ENCODE results near the gene MTMR3. TPM values are rescaled to one million over a fixed set of nuclear protein-coding genes. Genes with fewer than 3 reads are reported as not detected.

MTMR3 gene
- total and polyA plus RNA-seq, 2 experiments from 2014 or later = 12.6 to 22.2 TPM

- H3K9ac ChIP-seq = no peak overlapping the region
- WGBS, 2 experiments (ENCODE audit: low coverage in 1 of 2, low lambda C conversion rate in 2 of 2, missing lambda C conversion rate in 2 of 2) = 62 to 70% methylated on average over 5 of the region's 5 CpGs
Measured at GRCh38 chr22:29871684-29872083, 11.3 kb upstream of the MTMR3 start.

GRCh38 chr22:29872144-29872893 is 10.7 kb upstream of the MTMR3 start:
- 0 out of 2 replicates have a peak, but pooled peaks cover 8% of the 10 kb centered on the region for H3K27me3 ChIP-seq (replicated peaks; ENCODE audit: insufficient read depth)
- no peaks in the 10 kb centered on the region for H3K4me1 ChIP-seq (ENCODE audit: insufficient read depth)
- no peak overlapping the region for H3K27ac ChIP-seq
- no peaks in the 10 kb centered on the region for H3F3A ChIP-seq (ENCODE audit: insufficient read depth)
- H3K9me3 ChIP-seq (ENCODE audit: low read depth) = no peaks in the 10 kb centered on the region
- in situ Hi-C loops (cut with MboI) = no loop called here
- H3K4me3 ChIP-seq = no peak overlapping the region
- H3K9ac ChIP-seq = no peak overlapping the region
- TF ChIP-seq EZH2 (IDR thresholded peaks at IDR 0.05; ENCODE audit: insufficient read depth, poor library complexity, severe bottlenecking) (no peak), EZH2phosphoT487 (IDR thresholded peaks at IDR 0.05; ENCODE audit: insufficient read depth, low read depth) (no peak)
- no peaks in the 10 kb centered on the region for H3K9me2 ChIP-seq (ENCODE audit: insufficient read depth)
- H4K20me1 ChIP-seq (ENCODE audit: insufficient read depth) = no peaks in the 10 kb centered on the region
- no peak overlapping the region for H3K4me2 ChIP-seq (ENCODE audit: unreplicated experiment)
- H3K36me3 ChIP-seq (ENCODE audit: low read depth) = no peaks in the 10 kb centered on the region
- no peaks in the 10 kb centered on the region for H3K79me2 ChIP-seq (ENCODE audit: insufficient read depth)
- 89 to 90% methylated on average over 3 of the region's 3 CpGs for WGBS, 2 experiments (ENCODE audit: low coverage in 1 of 2, low lambda C conversion rate in 2 of 2, missing lambda C conversion rate in 2 of 2)
- no peak for DNase-seq
- no peak overlapping the region for H2AFZ ChIP-seq

More at GRCh38 chr22:29871684-29872083, 11.3 kb upstream of the MTMR3 start:
- H3K4me2 ChIP-seq (ENCODE audit: unreplicated experiment) = no peak overlapping the region
- 0 out of 2 replicates have a peak, but pooled peaks cover 8% of the 10 kb centered on the region for H3K27me3 ChIP-seq (replicated peaks; ENCODE audit: insufficient read depth)
- in situ Hi-C loops (cut with MboI) = no loop called here
- no peaks in the 10 kb centered on the region for H3K9me3 ChIP-seq (ENCODE audit: low read depth)
- no peak for DNase-seq
- H3K79me2 ChIP-seq (ENCODE audit: insufficient read depth) = no peaks in the 10 kb centered on the region
- no peaks in the 10 kb centered on the region for H3K9me2 ChIP-seq (ENCODE audit: insufficient read depth)
- no peak overlapping the region for H3K4me3 ChIP-seq
- H3K4me1 ChIP-seq (ENCODE audit: insufficient read depth) = no peaks in the 10 kb centered on the region
- no peak for TF ChIP-seq EZH2 (IDR thresholded peaks at IDR 0.05; ENCODE audit: insufficient read depth, poor library complexity, severe bottlenecking)
- TF ChIP-seq EZH2phosphoT487 (IDR thresholded peaks at IDR 0.05; ENCODE audit: insufficient read depth, low read depth) = no peak
- no peaks in the 10 kb centered on the region for H3F3A ChIP-seq (ENCODE audit: insufficient read depth)
- no peak overlapping the region for H2AFZ ChIP-seq
- H3K36me3 ChIP-seq (ENCODE audit: low read depth) = no peaks in the 10 kb centered on the region
- H4K20me1 ChIP-seq (ENCODE audit: insufficient read depth) = no peaks in the 10 kb centered on the region
- no peak overlapping the region for H3K27ac ChIP-seq

GRCh38 chr22:29872989-29873388 is 10.0 kb upstream of the MTMR3 start:
- H3K27ac ChIP-seq = no peak overlapping the region
- H3K4me2 ChIP-seq (ENCODE audit: unreplicated experiment) = no peak overlapping the region
- H3K9me2 ChIP-seq (ENCODE audit: insufficient read depth) = no peaks in the 10 kb centered on the region
- H3K27me3 ChIP-seq (replicated peaks; ENCODE audit: insufficient read depth) = 0 out of 2 replicates have a peak, but pooled peaks cover 8% of the 10 kb centered on the region
- DNase-seq = no peak
- H3K9ac ChIP-seq = no peak overlapping the region
- H3K9me3 ChIP-seq (ENCODE audit: low read depth) = no peaks in the 10 kb centered on the region
- peaks cover 2% of the 10 kb centered on the region; the same call in 1 of the 2 replicates for H3K4me1 ChIP-seq (ENCODE audit: insufficient read depth)
- TF ChIP-seq EZH2 (IDR thresholded peaks at IDR 0.05; ENCODE audit: insufficient read depth, poor library complexity, severe bottlenecking) = no peak
- TF ChIP-seq EZH2phosphoT487 (IDR thresholded peaks at IDR 0.05; ENCODE audit: insufficient read depth, low read depth) = no peak
- H3K4me3 ChIP-seq = no peak overlapping the region
- H4K20me1 ChIP-seq (ENCODE audit: insufficient read depth) = no peaks in the 10 kb centered on the region
- H2AFZ ChIP-seq = no peak overlapping the region
- H3K36me3 ChIP-seq (ENCODE audit: low read depth) = no peaks in the 10 kb centered on the region
- WGBS, 2 experiments (ENCODE audit: low coverage in 1 of 2, low lambda C conversion rate in 2 of 2, missing lambda C conversion rate in 2 of 2) = 74 to 83% methylated on average over 5 of the region's 5 CpGs
- no peaks in the 10 kb centered on the region for H3F3A ChIP-seq (ENCODE audit: insufficient read depth)
- H3K79me2 ChIP-seq (ENCODE audit: insufficient read depth) = no peaks in the 10 kb centered on the region
- in situ Hi-C loops (cut with MboI) = no loop called here

- no peak for DNase-seq
- H4K20me1 ChIP-seq (ENCODE audit: insufficient read depth) = no peaks in the 10 kb centered on the region
- no peaks in the 10 kb centered on the region for H3F3A ChIP-seq (ENCODE audit: insufficient read depth)
- 0 out of 2 replicates have a peak, but pooled peaks cover 8% of the 10 kb centered on the region for H3K27me3 ChIP-seq (replicated peaks; ENCODE audit: insufficient read depth)
- H3K4me3 ChIP-seq = no peak overlapping the region
- no peaks in the 10 kb centered on the region for H3K9me3 ChIP-seq (ENCODE audit: low read depth)
- no peak overlapping the region for H2AFZ ChIP-seq
- no peak overlapping the region for H3K9ac ChIP-seq
- H3K9me2 ChIP-seq (ENCODE audit: insufficient read depth) = no peaks in the 10 kb centered on the region
- no peak for TF ChIP-seq EZH2 (IDR thresholded peaks at IDR 0.05; ENCODE audit: insufficient read depth, poor library complexity, severe bottlenecking)
- no peak for TF ChIP-seq EZH2phosphoT487 (IDR thresholded peaks at IDR 0.05; ENCODE audit: insufficient read depth, low read depth)
- H3K4me1 ChIP-seq (ENCODE audit: insufficient read depth) = peaks cover 3% of the 10 kb centered on the region; the same call in 1 of the 2 replicates
- H3K4me2 ChIP-seq (ENCODE audit: unreplicated experiment) = no peak overlapping the region
- in situ Hi-C loops (cut with MboI) = no loop called here
- H3K79me2 ChIP-seq (ENCODE audit: insufficient read depth) = no peaks in the 10 kb centered on the region
- WGBS, 2 experiments (ENCODE audit: low coverage in 1 of 2, low lambda C conversion rate in 2 of 2, missing lambda C conversion rate in 2 of 2) = 92 to 95% methylated on average over 2 of the region's 2 CpGs
- H3K36me3 ChIP-seq (ENCODE audit: low read depth) = no peaks in the 10 kb centered on the region
- H3K27ac ChIP-seq = no peak overlapping the region
Measured at GRCh38 chr22:29873943-29874342, 9.0 kb upstream of the MTMR3 start.

Measured in GM23248 (cell line).